HCT116 (cell line): ENCODE results near the gene IL1B. TPM values are rescaled to one million over a fixed set of nuclear protein-coding genes. Genes with fewer than 3 reads are reported as not detected.

Experiments used
- ATAC-seq: fragments of 200-7000 bp; cut with Tn5 transposase; 2 replicates; pipeline ENCODE4 v1.9.1; 2020; ENCODE audit warnings: mild to moderate bottlenecking, moderate library complexity
- BruUV-seq: library from RNA; stranded (reverse); fragments of 400-500 nt; replicated peaks from 2 replicates; lab custom pipeline; 2021; lab: Mats Ljungman, UMichigan
- CTCF ChIA-PET: fragments of 300-600 bp; sonication (Branson Sonifier 250); formaldehyde crosslinking; loops from one replicate; lab custom pipeline; 2021; ENCODE audit warnings: antibody characterized with exemption; lab: Charles Lee
- POLR2A ChIA-PET: fragments of 300-600, 350-600 bp; sonication (Branson Sonifier 250); formaldehyde crosslinking; loops from one replicate; lab custom pipeline; 2021; ENCODE audit warnings: antibody characterized with exemption; lab: Charles Lee
- RAD21 ChIA-PET, 2 experiments: fragments of 300-600 bp; sonication (Branson Sonifier 250); formaldehyde crosslinking; loops; one replicate each; lab custom pipeline; 2023; ENCODE audit warnings: low total read pairs in 2 of 2; ENCODE audit not compliant: uncharacterized antibody in 2 of 2, unreplicated experiment in 2 of 2, low non-redundant PET in 1 of 2; lab: Charles Lee
- DNase-seq: peaks from one replicate; pipeline ENCODE4 v3.0.0-alpha.2; 2010; ENCODE audit warnings: low read depth, low spot score
- H2AFZ ChIP-seq: fragments of 200-600 bp; shearing (Covaris generic), sonication (generic); 2 replicates; pipeline ENCODE4 v1.6.1; 2017; ENCODE audit warnings: low read depth, mixed run types, mixed read lengths, antibody characterized with exemption, low read length; ENCODE audit not compliant: poor library complexity, severe bottlenecking
- H3K27ac ChIP-seq: 2 replicates; pipeline ENCODE4 v1.5.1; 2012; ENCODE audit warnings: low read depth, low read length
- H3K27me3 ChIP-seq: fragments of 200-600 bp; sonication (generic); 2 replicates; pipeline ENCODE4 v1.6.1; 2016; ENCODE audit warnings: mixed run types, low read length, mixed read lengths; ENCODE audit not compliant: insufficient read depth
- H3K36me3 ChIP-seq, 2 experiments: fragments of 200-500 bp in 1 of 2; fragments of 200-600 bp in 1 of 2; sonication (Bioruptor generic) in 1 of 2; sonication (generic) in 1 of 2; 2 replicates each; pipeline versions ENCODE4 v1.5.1 to v1.6.1; 2014 to 2016; ENCODE audit warnings: low read length in 2 of 2, inconsistent platforms in 1 of 2, mixed read lengths in 1 of 2, mixed run types in 1 of 2; ENCODE audit not compliant: insufficient read depth in 2 of 2, control insufficient read depth in 1 of 2
- H3K4me1 ChIP-seq, 2 experiments: fragments of 200-600 bp in 1 of 2; sonication (generic) in 1 of 2; 2 replicates each; pipeline versions ENCODE4 v1.5.1 to v1.6.1; 2012 to 2017; ENCODE audit warnings: low read length in 2 of 2, inconsistent platforms in 1 of 2, mild to moderate bottlenecking in 1 of 2, mixed read lengths in 1 of 2, mixed run types in 1 of 2, moderate library complexity in 1 of 2; ENCODE audit not compliant: insufficient read depth in 2 of 2, control insufficient read depth in 1 of 2
- H3K4me2 ChIP-seq: fragments of 200-600 bp; sonication (generic); 2 replicates; pipeline ENCODE4 v1.6.1; 2017; ENCODE audit warnings: mixed run types, low read length, mixed read lengths
- H3K4me3 ChIP-seq, 2 experiments: fragments of 200-600 bp in 1 of 2; sonication (generic) in 1 of 2; replicated peaks in 1 of 2; 2 replicates each; pipeline ENCODE4 v1.5.1; 2011 to 2016; ENCODE audit warnings: low read length in 2 of 2, control low read depth in 1 of 2, low read depth in 1 of 2, mild to moderate bottlenecking in 1 of 2, mixed read lengths in 1 of 2, mixed run types in 1 of 2
- H3K79me2 ChIP-seq: fragments of 200-600 bp; sonication (generic); 2 replicates; pipeline ENCODE4 v1.6.1; 2017; ENCODE audit warnings: mild to moderate bottlenecking, mixed run types, low read length, moderate library complexity, mixed read lengths; ENCODE audit not compliant: insufficient read depth
- H3K9ac ChIP-seq: fragments of 200-600 bp; sonication (generic); 2 replicates; pipeline ENCODE4 v1.6.1; 2016; ENCODE audit warnings: low read length, mixed read lengths
- H3K9me2 ChIP-seq: fragments of 200-600 bp; sonication (generic), shearing (Covaris generic); 2 replicates; pipeline ENCODE4 v1.6.1; 2017; ENCODE audit warnings: mixed run types, mild to moderate bottlenecking, moderate library complexity; ENCODE audit not compliant: insufficient read depth
- H3K9me3 ChIP-seq, 2 experiments: fragments of 200-500 bp in 1 of 2; fragments of 200-600 bp in 1 of 2; sonication (Bioruptor generic) in 1 of 2; sonication (generic) in 1 of 2; 2 replicates each; pipeline ENCODE4 v1.6.1; 2014 to 2017; ENCODE audit warnings: low read length in 2 of 2, mixed read lengths in 2 of 2, inconsistent platforms in 1 of 2, low read depth in 1 of 2, mild to moderate bottlenecking in 1 of 2, mixed run types in 1 of 2, moderate library complexity in 1 of 2; ENCODE audit not compliant: control insufficient read depth in 1 of 2, insufficient read depth in 1 of 2
- H4K20me1 ChIP-seq: fragments of 200-600 bp; sonication (generic), shearing (Covaris generic); 2 replicates; pipeline ENCODE4 v1.6.1; 2017; ENCODE audit warnings: mixed run types, mild to moderate bottlenecking, moderate library complexity; ENCODE audit not compliant: insufficient read depth
- ATF3 ChIP-seq: IDR thresholded peaks from 2 replicates; pipeline ENCODE4 v1.6.1; 2012
- CBX3 ChIP-seq: IDR thresholded peaks from 2 replicates; pipeline ENCODE4 v1.6.1; 2012; ENCODE audit warnings: low read depth
- CTCF ChIP-seq, 3 experiments: fragments of 200-600 bp in 1 of 3; sonication (generic) in 1 of 3; IDR thresholded peaks in 2 of 3; conservative IDR thresholded peaks in 1 of 3; 2 replicates each; pipeline ENCODE4 v1.5.1; 2012 to 2017; ENCODE audit warnings: low read depth in 2 of 3, low read length in 2 of 3, antibody characterized with exemption in 1 of 3, borderline replicate concordance in 1 of 3, control low read depth in 1 of 3, mild to moderate bottlenecking in 1 of 3, mixed read lengths in 1 of 3, mixed run types in 1 of 3, moderate library complexity in 1 of 3; ENCODE audit not compliant: insufficient read depth in 1 of 3
- EGR1 ChIP-seq: IDR thresholded peaks from 2 replicates; pipeline ENCODE4 v1.6.1; 2012; ENCODE audit warnings: low read depth
- ELF1 ChIP-seq: IDR thresholded peaks from 2 replicates; pipeline ENCODE4 v1.6.1; 2012; ENCODE audit warnings: low read depth, borderline replicate concordance
- EZH2 ChIP-seq: fragments of 200-600 bp; sonication (generic); IDR thresholded peaks from 2 replicates; pipeline ENCODE4 v1.6.1; 2017; ENCODE audit warnings: antibody characterized with exemption, mixed run types
- EZH2phosphoT487 ChIP-seq: fragments of 200-600 bp; IDR thresholded peaks from 2 replicates; pipeline ENCODE4 v1.6.1; 2018; ENCODE audit warnings: antibody characterized with exemption, borderline replicate concordance
- FOSL1 ChIP-seq: IDR thresholded peaks from 2 replicates; pipeline ENCODE4 v1.6.1; 2012; ENCODE audit warnings: low read depth
- MAX ChIP-seq: IDR thresholded peaks from 2 replicates; pipeline ENCODE4 v1.6.1; 2012
- POLR2A ChIP-seq: IDR thresholded peaks from 2 replicates; pipeline ENCODE4 v1.7.0; 2011; ENCODE audit warnings: borderline replicate concordance; ENCODE audit not compliant: insufficient read depth, insufficient read length; ENCODE audit errors: extremely low read depth
- POLR2AphosphoS5 ChIP-seq: IDR thresholded peaks from 2 replicates; pipeline ENCODE4 v1.6.1; 2011; ENCODE audit warnings: mild to moderate bottlenecking, low read depth, low read length, moderate library complexity
- RAD21 ChIP-seq: IDR thresholded peaks from 2 replicates; pipeline ENCODE4 v1.6.1; 2012; ENCODE audit warnings: low read depth, mild to moderate bottlenecking
- SIN3A ChIP-seq: IDR thresholded peaks from 2 replicates; pipeline ENCODE4 v1.6.1; 2012; ENCODE audit warnings: low read depth
- SRF ChIP-seq: IDR thresholded peaks from 2 replicates; pipeline ENCODE4 v1.6.1; 2012; ENCODE audit warnings: low read depth
- TCF7L2 ChIP-seq: IDR thresholded peaks from 2 replicates; pipeline ENCODE4 v1.7.0; 2011; ENCODE audit warnings: borderline replicate concordance, inconsistent platforms; ENCODE audit not compliant: insufficient read depth, insufficient read length; ENCODE audit errors: extremely low read depth
- YY1 ChIP-seq: IDR thresholded peaks from 2 replicates; pipeline ENCODE4 v1.6.1; 2011; ENCODE audit warnings: low read length, low read depth, moderate library complexity, mild to moderate bottlenecking; ENCODE audit not compliant: insufficient replicate concordance; ENCODE audit errors: extremely low read depth
- ZFX ChIP-seq: fragments of 450-650 bp; IDR thresholded peaks from 2 replicates; pipeline ENCODE4 v1.6.1; 2017
- intact Hi-C: fragments of 100-400 bp; cut with micrococcal nuclease; formaldehyde crosslinking; loops from 2 replicates; pipeline ENCODE4 v1.10.0; 2022
- total RNA-seq: library from RNA; stranded (reverse); gene quantifications from one replicate; pipeline ENCODE4 v1.2.1, GENCODE V29; 2021; ENCODE audit not compliant: unreplicated experiment

IL1B gene
- total RNA-seq, 1 experiment from 2014 or later, result not detected

- no peak for ATAC-seq
- ChIA-PET RAD21 (no interaction called here), CTCF (interaction anchor here (0.6 kb wide), 1 partner anchor 9 kb away, joined by 3 read pairs; no protein-coding TSS in a partner anchor), POLR2A (no interaction called here)
- Histone ChIP-seq H3K79me2 (no peaks in the 10 kb centered on the region), H3K27ac (no peak overlapping the region), H3K9ac (no peak overlapping the region), H3K9me3 (no peaks in the 10 kb centered on the region), H3K4me2 (no peak overlapping the region), H3K9me2 (no peaks in the 10 kb centered on the region), H3K4me1 (peaks cover 0 to 4% of the 10 kb centered on the region in 2 experiments; a peak in 1 of 4 replicates), H3K27me3 (no peaks in the 10 kb centered on the region), H3K36me3 (no peaks in the 10 kb centered on the region), H4K20me1 (no peaks in the 10 kb centered on the region), H2AFZ (no peak overlapping the region), H3K4me3 (no peak overlapping the region)
- DNase-seq, result no peak
- no peak for TF ChIP-seq POLR2AphosphoS5
- no peak for TF ChIP-seq ZFX
- no peak for TF ChIP-seq EGR1
- TF ChIP-seq SRF, result no peak
- no peak for TF ChIP-seq YY1
- intact Hi-C loops, result no loop called here
- no TSS peak for BruUV-seq
Measured at GRCh38 chr2:112794841-112795240, 41.7 kb downstream of the IL1B start.

GRCh38 chr2:112794131-112794733 is 42.3 kb downstream of the IL1B start:
- BruUV-seq, result no TSS peak
- Histone ChIP-seq H3K9ac (no peak overlapping the region), H3K79me2 (no peaks in the 10 kb centered on the region), H3K4me2 (no peak overlapping the region), H3K9me3 (no peaks in the 10 kb centered on the region), H3K4me3 (no peak overlapping the region), H3K27ac (no peak overlapping the region), H2AFZ (no peak overlapping the region), H3K4me1 (peaks cover 0 to 4% of the 10 kb centered on the region in 2 experiments; a peak in 1 of 4 replicates), H3K9me2 (no peaks in the 10 kb centered on the region), H4K20me1 (no peaks in the 10 kb centered on the region), H3K27me3 (no peaks in the 10 kb centered on the region), H3K36me3 (no peaks in the 10 kb centered on the region)
- DNase-seq (peak; percentile 49), ATAC-seq (no peak)
- RAD21 ChIA-PET, result no interaction called here
- POLR2A ChIA-PET, result no interaction called here
- CTCF ChIA-PET, result interaction anchor here (0.6 to 1.4 kb wide), 2 partner anchors 8 to 46 kb away, joined by 3 read pairs; no protein-coding TSS in a partner anchor
- intact Hi-C loops, result no loop called here
- TF ChIP-seq ELF1 (no peak), POLR2A (no peak), CBX3 (peak; percentile 56; the same call in 1 of the 2 replicates), ZFX (no peak), MAX (peak; percentile 73), YY1 (no peak), SRF (no peak), FOSL1 (no peak), CTCF (IDR thresholded peaks at IDR 0.05 in 2 of 3, conservative IDR thresholded peaks at IDR 0.05 in 1 of 3; ENCODE audit: borderline replicate concordance in 1 of 3, insufficient read depth in 1 of 3, low read depth in 2 of 3, low read length in 2 of 3) (no peak), EZH2 (no peak), EGR1 (no peak), EZH2phosphoT487 (no peak), POLR2AphosphoS5 (peak; percentile 44; the same call in 1 of the 2 replicates), ATF3 (peak; percentile 83), SIN3A (no peak), TCF7L2 (peak; percentile 14), RAD21 (0 out of 2 replicates have a peak, but pooled peaks have one; percentile 5)
